Astrocyte (in vitro differentiated cells and primary cell): ENCODE results near the gene RAPGEF6. TPM values are rescaled to one million over a fixed set of nuclear protein-coding genes. Genes with fewer than 3 reads are reported as not detected.
"Not testable (repeated sequence)": the region's sequence is repeated elsewhere in the genome, so short reads cannot be mapped to it uniquely, and the experiment has no call there.

Source experiments
- DNase-seq: peaks from one replicate; pipeline ENCODE4 v3.0.0-alpha.2; 2010; ENCODE audit warnings: low read depth
- FAIRE-seq: peaks from 2 replicates; lab custom pipeline; 2011; peaks lifted over from hg19 to GRCh38; lab: Jason Lieb, UNC
- H2AFZ ChIP-seq: 2 replicates; pipeline ENCODE4 v1.6.0; 2012; ENCODE audit warnings: low read depth, low read length, inconsistent platforms
- H3K27ac ChIP-seq: 2 replicates; pipeline ENCODE4 v1.5.1; 2011; ENCODE audit warnings: low read depth, low read length, inconsistent platforms
- H3K27me3 ChIP-seq: 2 replicates; pipeline ENCODE4 v1.6.0; 2011; ENCODE audit warnings: low read length, inconsistent platforms; ENCODE audit not compliant: insufficient read depth
- H3K36me3 ChIP-seq: 2 replicates; pipeline ENCODE4 v1.5.1; 2011; ENCODE audit warnings: low read length, inconsistent platforms; ENCODE audit not compliant: insufficient read depth
- H3K4me1 ChIP-seq: 2 replicates; pipeline ENCODE4 v1.5.1; 2011; ENCODE audit warnings: low read length, inconsistent platforms; ENCODE audit not compliant: insufficient read depth
- H3K4me2 ChIP-seq: 2 replicates; pipeline ENCODE4 v1.6.0; 2012; ENCODE audit warnings: low read length, inconsistent platforms
- H3K4me3 ChIP-seq: 2 replicates; pipeline ENCODE4 v1.5.1; 2011; ENCODE audit warnings: low read depth, mild to moderate bottlenecking, low read length, inconsistent platforms; ENCODE audit not compliant: insufficient read depth
- H3K79me2 ChIP-seq: 2 replicates; pipeline ENCODE4 v1.6.0; 2012; ENCODE audit warnings: mild to moderate bottlenecking, low read length, inconsistent platforms; ENCODE audit not compliant: insufficient read depth
- H3K9ac ChIP-seq: 2 replicates; pipeline ENCODE4 v1.6.0; 2012; ENCODE audit warnings: mild to moderate bottlenecking, low read length, inconsistent platforms
- H3K9me3 ChIP-seq: 2 replicates; pipeline ENCODE4 v1.5.1; 2012; ENCODE audit warnings: low read depth, mild to moderate bottlenecking, low read length, inconsistent platforms; ENCODE audit not compliant: insufficient read depth
- H4K20me1 ChIP-seq: 2 replicates; pipeline ENCODE4 v1.6.0; 2012; ENCODE audit warnings: low read length, inconsistent platforms; ENCODE audit not compliant: insufficient read depth
- H3K27ac Mint-ChIP-seq: one replicate; pipeline ENCODE4 v1.8.0; 2021; ENCODE audit warnings: mild to moderate bottlenecking, mixed read lengths; ENCODE audit not compliant: unreplicated experiment
- H3K27me3 Mint-ChIP-seq: one replicate; pipeline ENCODE4 v1.8.0; 2021; ENCODE audit warnings: low read depth, mixed read lengths; ENCODE audit not compliant: unreplicated experiment
- H3K36me3 Mint-ChIP-seq: one replicate; pipeline ENCODE4 v1.8.0; 2021; ENCODE audit warnings: low read depth, mixed read lengths; ENCODE audit not compliant: unreplicated experiment
- H3K4me1 Mint-ChIP-seq: one replicate; pipeline ENCODE4 v1.8.0; 2021; ENCODE audit warnings: low read depth, mixed read lengths; ENCODE audit not compliant: unreplicated experiment
- H3K4me3 Mint-ChIP-seq: one replicate; pipeline ENCODE4 v1.8.0; 2021; ENCODE audit warnings: mild to moderate bottlenecking, moderate library complexity, mixed read lengths; ENCODE audit not compliant: unreplicated experiment
- H3K9me3 Mint-ChIP-seq: one replicate; pipeline ENCODE4 v1.8.0; 2021; ENCODE audit warnings: mild to moderate bottlenecking, mixed read lengths; ENCODE audit not compliant: unreplicated experiment
- CTCF ChIP-seq: IDR thresholded peaks from 2 replicates; pipeline ENCODE4 v1.5.1; 2011; ENCODE audit warnings: low read depth, mild to moderate bottlenecking, inconsistent platforms, low read length, moderate library complexity; ENCODE audit not compliant: insufficient read depth
- EZH2 ChIP-seq: IDR thresholded peaks from 2 replicates; pipeline ENCODE4 v1.6.1; 2012; ENCODE audit warnings: mild to moderate bottlenecking, low read length, inconsistent platforms; ENCODE audit not compliant: insufficient read depth
- total RNA-seq: library from RNA; stranded (reverse); gene quantifications from 2 replicates; pipeline ENCODE4 v1.2.1, GENCODE V29; 2021

The RAPGEF6 gene
- total RNA-seq, 1 donor from 2014 or later = 14.9 TPM

- Mint-ChIP-seq H3K27ac (no peak overlapping the region), H3K4me3 (no peak overlapping the region), H3K9me3 (no peaks in the 10 kb centered on the region), H3K36me3 (no peaks in the 10 kb centered on the region), H3K4me1 (peaks cover 20% of the 10 kb centered on the region), H3K27me3 (no peaks in the 10 kb centered on the region)
- H4K20me1 ChIP-seq = peaks cover 3% of the 10 kb centered on the region
- FAIRE-seq (no peak), DNase-seq (no peak)
- peaks cover 14% of the 10 kb centered on the region for H3K4me1 ChIP-seq
- H2AFZ ChIP-seq = no peak overlapping the region
- no peaks in the 10 kb centered on the region for H3K36me3 ChIP-seq
- H3K9me3 ChIP-seq = no peaks in the 10 kb centered on the region
- H3K4me3 ChIP-seq = no peak overlapping the region
- TF ChIP-seq CTCF (peak; percentile 56), EZH2 (no peak)
- no peak overlapping the region for H3K9ac ChIP-seq
- H3K27me3 ChIP-seq = no peaks in the 10 kb centered on the region
- no peak overlapping the region for H3K27ac ChIP-seq
- peaks cover 22% of the 10 kb centered on the region for H3K79me2 ChIP-seq
- no peak overlapping the region for H3K4me2 ChIP-seq
Measured at GRCh38 chr5:131382407-131383395, 252.3 kb downstream of the RAPGEF6 start.

- no peaks in the 10 kb centered on the region for H3K9me3 ChIP-seq
- Mint-ChIP-seq H3K9me3 (peaks cover 1% of the 10 kb centered on the region), H3K36me3 (no peaks in the 10 kb centered on the region), H3K4me3 (no peak overlapping the region), H3K4me1 (peaks cover 20% of the 10 kb centered on the region), H3K27me3 (no peaks in the 10 kb centered on the region), H3K27ac (no peak overlapping the region)
- no peak for DNase-seq
- H3K27me3 ChIP-seq = no peaks in the 10 kb centered on the region
- H3K9ac ChIP-seq = no peak overlapping the region
- peaks cover 25% of the 10 kb centered on the region for H3K79me2 ChIP-seq
- TF ChIP-seq CTCF = no peak
- no peak for TF ChIP-seq EZH2
- no peak for FAIRE-seq
- no peak overlapping the region for H3K4me3 ChIP-seq
- no peak overlapping the region for H3K4me2 ChIP-seq
- no peak overlapping the region for H3K27ac ChIP-seq
- no peak overlapping the region for H2AFZ ChIP-seq
- peaks cover 3% of the 10 kb centered on the region for H4K20me1 ChIP-seq
- no peaks in the 10 kb centered on the region for H3K36me3 ChIP-seq
- H3K4me1 ChIP-seq = peaks cover 14% of the 10 kb centered on the region
Measured at GRCh38 chr5:131381777-131382176, 253.3 kb downstream of the RAPGEF6 start.

DNA sequence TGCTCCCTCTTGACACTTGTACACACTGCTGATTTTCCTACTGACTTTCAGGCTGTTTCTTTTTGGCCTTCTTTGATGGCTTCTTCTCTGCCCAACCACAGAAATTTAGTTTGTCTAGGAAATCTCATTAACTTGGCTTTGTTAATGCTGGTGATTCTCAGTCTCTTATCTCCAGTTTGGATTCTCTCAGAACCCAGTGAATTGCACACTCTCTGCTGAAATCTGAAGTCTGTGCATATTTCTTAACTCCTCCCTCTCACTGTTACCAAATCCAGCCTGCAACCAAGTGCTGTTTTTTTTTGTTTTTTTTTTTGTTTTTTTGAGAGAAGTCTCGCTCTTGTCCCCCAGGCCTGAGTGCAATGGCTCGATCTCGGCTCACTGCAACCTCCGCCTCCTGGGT is 254.0 kb downstream of the RAPGEF6 start:
- peaks cover 4% of the 10 kb centered on the region for H3K9me3 Mint-ChIP-seq
- Histone ChIP-seq H2AFZ (no peak overlapping the region), H3K4me3 (no peak overlapping the region), H3K4me1 (peaks cover 14% of the 10 kb centered on the region), H3K79me2 (peaks cover 33% of the 10 kb centered on the region), H3K36me3 (no peaks in the 10 kb centered on the region), H4K20me1 (peaks cover 3% of the 10 kb centered on the region), H3K9me3 (no peaks in the 10 kb centered on the region), H3K27ac (no peak overlapping the region), H3K27me3 (no peaks in the 10 kb centered on the region), H3K4me2 (no peak overlapping the region), H3K9ac (no peak overlapping the region)
- peaks cover 20% of the 10 kb centered on the region for H3K4me1 Mint-ChIP-seq
- no peak overlapping the region for H3K27ac Mint-ChIP-seq
- no peaks in the 10 kb centered on the region for H3K27me3 Mint-ChIP-seq
- FAIRE-seq (no peak), DNase-seq (peak; percentile 55)
- H3K4me3 Mint-ChIP-seq = no peak overlapping the region
- no peaks in the 10 kb centered on the region for H3K36me3 Mint-ChIP-seq
- TF ChIP-seq CTCF = no peak
- no peak for TF ChIP-seq EZH2

GRCh38 chr5:131380238-131380637 is 254.8 kb downstream of the RAPGEF6 start:
- not testable (repeated sequence) for H3K36me3 Mint-ChIP-seq, H4K20me1 ChIP-seq, H3K9me3 ChIP-seq, H3K9me3 Mint-ChIP-seq, H3K4me3 Mint-ChIP-seq, FAIRE-seq, H2AFZ ChIP-seq, H3K27ac Mint-ChIP-seq, DNase-seq, H3K27me3 Mint-ChIP-seq, H3K4me3 ChIP-seq, H3K4me2 ChIP-seq, H3K9ac ChIP-seq, H3K27me3 ChIP-seq, H3K36me3 ChIP-seq
- H3K27ac ChIP-seq = peak overlapping the region; percentile 73
- H3K4me1 Mint-ChIP-seq = peaks cover 24% of the 10 kb centered on the region
- peaks cover 33% of the 10 kb centered on the region for H3K79me2 ChIP-seq
- peaks cover 14% of the 10 kb centered on the region for H3K4me1 ChIP-seq
